ENCODE data around the gene CARHSP1.
"Not testable (repeated sequence)": the region's sequence is repeated elsewhere in the genome, so short reads cannot be mapped to it uniquely, and the experiment has no call there.

DNA sequence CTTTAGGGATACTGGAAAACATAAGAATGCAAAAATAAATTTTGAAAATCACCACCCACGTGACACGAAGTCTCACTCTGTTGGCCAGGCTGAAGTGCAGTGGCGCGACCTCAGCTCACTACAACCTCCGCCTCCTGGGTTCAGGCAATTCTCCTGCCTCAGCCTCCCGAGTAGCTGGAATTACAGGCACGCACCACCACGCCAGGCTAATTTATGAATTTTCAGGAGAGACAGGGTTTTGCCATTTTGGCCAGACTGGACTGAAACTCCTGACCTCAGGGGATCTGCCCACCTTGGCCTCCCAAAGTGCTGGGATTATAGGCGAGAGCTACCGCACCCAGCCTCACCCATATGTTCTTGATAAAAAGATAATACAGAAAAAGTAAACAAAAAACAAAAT is 48.5 kb upstream of the CARHSP1 start:
- TF ChIP-seq CTCF (IDR thresholded peaks at IDR 0.05); ZFX (IDR thresholded peaks at IDR 0.05; ENCODE audit: borderline replicate concordance): not testable (repeated sequence)
